OCI-LY1 (cell line): ENCODE results near the gene FURIN.

Experiments
- EZH2 ChIP-seq: fragments of 200-600 bp; sonication (generic), shearing (Covaris generic); IDR thresholded peaks from 2 replicates; pipeline ENCODE4 v1.8.0; 2017; ENCODE audit warnings: borderline replicate concordance, mixed run types, mild to moderate bottlenecking, antibody characterized with exemption, low read length, moderate library complexity, mixed read lengths
- TF ChIP-seq, protein P1 (sequence below): fragments of 200-600 bp; sonication (generic), shearing (Covaris generic); IDR thresholded peaks from 2 replicates; pipeline ENCODE4 v1.5.1; 2017; ENCODE audit warnings: mild to moderate bottlenecking, antibody characterized with exemption, low read length, moderate library complexity, mixed read lengths

DNA sequence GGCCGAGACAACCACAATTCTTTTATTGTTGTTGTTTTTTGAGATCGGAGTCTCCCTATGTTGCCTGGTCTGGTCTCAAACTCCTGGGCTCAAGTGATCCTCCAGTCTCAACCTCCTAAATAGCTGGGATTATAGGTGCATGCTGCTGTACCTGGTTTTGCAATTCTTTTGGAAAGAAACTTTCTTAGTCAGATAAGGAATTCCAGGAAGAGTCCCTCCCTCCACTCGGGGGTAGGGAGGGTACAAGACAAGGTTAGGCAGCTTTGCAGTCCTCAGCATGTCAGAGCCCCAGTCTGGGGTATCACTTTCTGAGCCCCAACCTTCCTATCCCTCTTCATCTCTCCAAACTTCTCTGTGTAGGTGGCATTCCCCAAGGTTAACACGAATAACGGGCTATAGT lies 33.8 kb upstream of the FURIN start:
- no peak for TF ChIP-seq EZH2
- TF ChIP-seq, protein P1, sequence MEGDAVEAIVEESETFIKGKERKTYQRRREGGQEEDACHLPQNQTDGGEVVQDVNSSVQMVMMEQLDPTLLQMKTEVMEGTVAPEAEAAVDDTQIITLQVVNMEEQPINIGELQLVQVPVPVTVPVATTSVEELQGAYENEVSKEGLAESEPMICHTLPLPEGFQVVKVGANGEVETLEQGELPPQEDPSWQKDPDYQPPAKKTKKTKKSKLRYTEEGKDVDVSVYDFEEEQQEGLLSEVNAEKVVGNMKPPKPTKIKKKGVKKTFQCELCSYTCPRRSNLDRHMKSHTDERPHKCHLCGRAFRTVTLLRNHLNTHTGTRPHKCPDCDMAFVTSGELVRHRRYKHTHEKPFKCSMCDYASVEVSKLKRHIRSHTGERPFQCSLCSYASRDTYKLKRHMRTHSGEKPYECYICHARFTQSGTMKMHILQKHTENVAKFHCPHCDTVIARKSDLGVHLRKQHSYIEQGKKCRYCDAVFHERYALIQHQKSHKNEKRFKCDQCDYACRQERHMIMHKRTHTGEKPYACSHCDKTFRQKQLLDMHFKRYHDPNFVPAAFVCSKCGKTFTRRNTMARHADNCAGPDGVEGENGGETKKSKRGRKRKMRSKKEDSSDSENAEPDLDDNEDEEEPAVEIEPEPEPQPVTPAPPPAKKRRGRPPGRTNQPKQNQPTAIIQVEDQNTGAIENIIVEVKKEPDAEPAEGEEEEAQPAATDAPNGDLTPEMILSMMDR = no peak
